Chondrocyte (in vitro differentiated cells): Measurements from ENCODE around the gene DHRSX. TPM values are rescaled to one million over a fixed set of nuclear protein-coding genes. Genes with fewer than 3 reads are reported as not detected.
"Not testable (repeated sequence)": the region's sequence is repeated elsewhere in the genome, so short reads cannot be mapped to it uniquely, and the experiment has no call there.

Experiments
- DNase-seq: peaks from one replicate; pipeline ENCODE4 v3.0.0; 2021; ENCODE audit warnings: mixed read lengths, low spot score
- H3K27ac Mint-ChIP-seq: one replicate; pipeline ENCODE4 v1.8.0; 2021; ENCODE audit warnings: mild to moderate bottlenecking, moderate library complexity, mixed read lengths; ENCODE audit not compliant: unreplicated experiment
- H3K27me3 Mint-ChIP-seq: 2 replicates; pipeline ENCODE4 v1.8.0; 2021; ENCODE audit warnings: low read depth, mixed read lengths
- H3K36me3 Mint-ChIP-seq: 2 replicates; pipeline ENCODE4 v1.8.0; 2021; ENCODE audit warnings: low read depth, mixed read lengths
- H3K4me1 Mint-ChIP-seq: 2 replicates; pipeline ENCODE4 v1.8.0; 2021; ENCODE audit warnings: low read depth, mild to moderate bottlenecking, mixed read lengths
- H3K4me3 Mint-ChIP-seq: one replicate; pipeline ENCODE4 v1.8.0; 2021; ENCODE audit warnings: mild to moderate bottlenecking, moderate library complexity, mixed read lengths; ENCODE audit not compliant: unreplicated experiment
- H3K9me3 Mint-ChIP-seq: 2 replicates; pipeline ENCODE4 v1.8.0; 2021; ENCODE audit warnings: low read depth, mixed read lengths
- CTCF ChIP-seq: fragments of 200-600 bp; sonication (generic); IDR thresholded peaks from 2 replicates; pipeline ENCODE4 v1.5.0; 2021; ENCODE audit warnings: antibody characterized with exemption, mild to moderate bottlenecking, moderate library complexity
- total RNA-seq: library from RNA; stranded (reverse); gene quantifications from 3 replicates; pipeline ENCODE4 v1.2.1, GENCODE V29; 2021

DHRSX gene
- total RNA-seq, 1 donor from 2014 or later = 35.2 TPM

GRCh38 chrX:2370456-2370855 is 130.3 kb downstream of the DHRSX start:
- no peak overlapping the region for H3K27ac Mint-ChIP-seq
- no peak for DNase-seq
- no peaks in the 10 kb centered on the region for H3K9me3 Mint-ChIP-seq
- H3K4me1 Mint-ChIP-seq = peaks cover 15% of the 10 kb centered on the region
- no peak for TF ChIP-seq CTCF
- H3K27me3 Mint-ChIP-seq = no peaks in the 10 kb centered on the region
- H3K4me3 Mint-ChIP-seq = no peak overlapping the region
- H3K36me3 Mint-ChIP-seq = peaks cover 3% of the 10 kb centered on the region

GRCh38 chrX:2369206-2369605 is 131.6 kb downstream of the DHRSX start:
- Mint-ChIP-seq H3K36me3 (peaks cover 3% of the 10 kb centered on the region), H3K9me3 (peaks cover 3% of the 10 kb centered on the region), H3K27ac (no peak overlapping the region), H3K4me3 (no peak overlapping the region), H3K4me1 (peaks cover 15% of the 10 kb centered on the region), H3K27me3 (no peaks in the 10 kb centered on the region)
- TF ChIP-seq CTCF = no peak
- no peak for DNase-seq

- Mint-ChIP-seq H3K4me1 (no peaks in the 10 kb centered on the region), H3K4me3 (no peak overlapping the region), H3K9me3 (peaks cover 8% of the 10 kb centered on the region), H3K27ac (no peak overlapping the region), H3K27me3 (no peaks in the 10 kb centered on the region), H3K36me3 (no peaks in the 10 kb centered on the region)
- DNase-seq = no peak
- TF ChIP-seq CTCF = peak; percentile 32
Observed at GRCh38 chrX:2360731-2361130, 140.0 kb downstream of the DHRSX start.

- H3K36me3 Mint-ChIP-seq, H3K27ac Mint-ChIP-seq: not testable (repeated sequence)
Observed at GRCh38 chrX:2359522-2359921, 141.3 kb downstream of the DHRSX start.

GRCh38 chrX:2351999-2352995 is 148.5 kb downstream of the DHRSX start:
- H3K27ac Mint-ChIP-seq = peak overlapping the region; percentile 85
- no peaks in the 10 kb centered on the region for H3K27me3 Mint-ChIP-seq
- no peaks in the 10 kb centered on the region for H3K36me3 Mint-ChIP-seq
- H3K4me1 Mint-ChIP-seq = peaks cover 29% of the 10 kb centered on the region
- H3K9me3 Mint-ChIP-seq = no peaks in the 10 kb centered on the region
- DNase-seq = no peak
- H3K4me3 Mint-ChIP-seq = peak overlapping the region; percentile 2
- TF ChIP-seq CTCF = peak; percentile 17

More at GRCh38 chrX:2359522-2359921, 141.3 kb downstream of the DHRSX start:
- H3K9me3 Mint-ChIP-seq, H3K27me3 Mint-ChIP-seq, DNase-seq, H3K4me3 Mint-ChIP-seq, H3K4me1 Mint-ChIP-seq: not testable (repeated sequence)
